Middle frontal gyrus (tissue), 1 donor: ENCODE measurements around the gene CYP2D6.
"Not testable (repeated sequence)": the region's sequence is repeated elsewhere in the genome, so short reads cannot be mapped to it uniquely, and the experiment has no call there.

ENCODE experiments used
- DNase-seq: peaks from one replicate; pipeline ENCODE4 v3.0.0-alpha.2; 2015; ENCODE audit warnings: low spot score; ENCODE audit errors: extremely low spot score

Gene CYP2D6

DNA sequence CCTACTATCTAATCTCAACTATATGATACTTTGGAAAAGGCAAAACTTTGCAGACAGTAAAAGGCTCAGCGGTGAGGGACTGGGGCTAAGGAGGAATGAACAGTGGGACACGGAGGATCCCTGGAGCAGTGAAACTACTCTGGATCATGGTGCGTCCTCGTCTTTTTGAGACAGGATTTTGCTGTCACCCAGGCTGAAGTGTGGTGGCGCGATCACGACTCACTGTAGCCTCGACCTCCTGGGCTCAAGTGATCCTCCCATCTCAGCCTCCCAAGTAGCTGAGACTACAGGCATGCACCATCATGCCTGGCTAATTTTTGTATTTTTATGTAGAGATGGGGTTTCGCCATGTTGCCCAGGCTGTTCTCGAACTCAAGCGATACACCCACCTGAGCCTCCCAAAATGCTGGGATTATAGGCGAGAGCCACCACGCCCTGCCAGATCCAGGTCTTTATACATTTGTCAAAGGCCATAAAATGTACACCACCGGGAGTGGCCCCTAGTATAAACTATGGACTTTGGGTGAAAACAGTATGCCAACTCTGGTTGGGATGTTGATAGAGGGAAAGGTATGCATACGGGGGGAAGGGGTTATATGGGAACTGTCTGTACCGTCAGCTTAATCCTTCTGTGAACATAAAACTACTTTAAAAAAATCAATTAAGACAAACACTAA lies 28.0 kb upstream of the CYP2D6 start:
- DNase-seq, result no peak

GRCh38 chr22:42156598-42156997 lies 26.0 kb upstream of the CYP2D6 start:
- DNase-seq, result no peak

DNA sequence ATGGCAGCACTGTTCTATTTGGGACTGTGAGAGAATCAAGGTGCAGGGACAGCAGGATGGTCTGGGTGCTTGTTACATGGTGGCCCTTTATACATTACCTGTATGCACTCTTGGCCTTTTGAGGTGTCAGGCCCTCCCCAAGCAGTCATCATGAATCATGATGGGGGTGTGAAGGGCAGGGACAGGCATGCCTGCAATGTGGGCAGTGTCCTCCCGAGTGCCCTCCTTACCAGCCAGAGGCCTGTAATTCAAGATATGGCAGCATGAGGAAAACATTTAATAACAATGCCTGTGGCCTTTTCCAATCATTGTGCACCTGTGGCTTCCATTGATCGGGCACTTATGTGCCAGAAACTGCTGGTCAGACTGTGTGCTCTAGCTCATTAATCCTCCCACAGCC lies 25.5 kb upstream of the CYP2D6 start:
- no peak for DNase-seq

DNA sequence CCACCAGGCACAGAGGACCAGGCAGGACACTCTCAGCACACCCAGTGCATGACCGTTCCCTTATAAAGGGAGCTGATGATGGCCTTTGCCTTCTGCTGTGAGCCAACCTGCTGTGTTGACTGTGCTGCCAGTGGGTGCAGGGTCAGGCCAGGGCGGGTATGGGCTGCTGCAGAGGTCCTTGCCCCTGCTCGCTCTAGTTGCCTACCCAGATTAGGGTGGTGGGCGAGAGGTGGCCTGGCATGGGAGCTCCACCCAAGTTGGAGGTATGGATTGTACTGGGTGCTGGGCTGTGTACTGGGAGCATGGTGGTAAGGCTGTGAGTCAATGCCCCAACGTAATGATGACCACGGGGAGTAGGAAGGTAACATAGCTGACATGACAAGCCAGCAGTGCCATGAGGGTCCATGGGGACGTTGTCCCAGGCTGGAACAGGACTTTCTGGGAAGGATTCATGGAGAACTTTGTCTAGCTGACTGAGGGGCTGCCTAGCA lies 24.5 kb upstream of the CYP2D6 start:
- no peak for DNase-seq

DNA sequence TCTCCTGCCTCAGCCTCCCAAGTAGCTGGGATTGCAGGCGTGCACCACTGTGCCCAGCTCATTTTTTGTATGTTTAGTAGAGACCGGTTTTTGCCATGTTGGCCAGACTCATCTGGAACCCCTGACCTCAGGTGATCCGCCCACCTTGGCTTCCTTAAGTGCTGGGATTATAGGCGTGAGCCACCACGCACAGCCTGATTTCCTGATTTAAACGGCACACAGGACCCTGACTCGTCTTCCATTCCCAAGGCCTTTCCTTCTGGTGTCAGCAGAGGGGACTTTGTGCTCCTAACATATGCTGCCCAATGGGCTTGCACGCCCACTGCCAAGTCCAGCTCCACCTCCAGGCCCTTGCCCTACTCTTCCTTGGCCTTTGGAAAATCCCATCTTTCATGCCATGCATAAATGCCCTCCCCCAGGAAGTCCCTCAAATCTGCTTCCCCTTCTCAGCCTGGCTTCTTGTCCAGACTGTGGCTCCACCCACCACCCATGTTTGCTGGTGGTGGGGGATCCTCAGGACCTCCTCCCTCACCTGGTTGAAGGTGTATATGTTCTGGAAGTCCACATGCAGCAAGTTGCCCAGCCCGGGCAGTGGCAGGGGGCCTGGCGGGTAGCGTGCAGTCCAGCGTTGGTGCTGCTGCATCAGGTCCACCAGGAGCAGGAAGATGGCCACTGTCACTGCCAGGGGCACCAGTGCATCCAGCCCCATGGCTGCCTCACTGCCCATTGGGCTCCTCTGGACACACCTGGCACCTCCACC lies 23.9 kb upstream of the CYP2D6 start:
- DNase-seq, result no peak

DNA sequence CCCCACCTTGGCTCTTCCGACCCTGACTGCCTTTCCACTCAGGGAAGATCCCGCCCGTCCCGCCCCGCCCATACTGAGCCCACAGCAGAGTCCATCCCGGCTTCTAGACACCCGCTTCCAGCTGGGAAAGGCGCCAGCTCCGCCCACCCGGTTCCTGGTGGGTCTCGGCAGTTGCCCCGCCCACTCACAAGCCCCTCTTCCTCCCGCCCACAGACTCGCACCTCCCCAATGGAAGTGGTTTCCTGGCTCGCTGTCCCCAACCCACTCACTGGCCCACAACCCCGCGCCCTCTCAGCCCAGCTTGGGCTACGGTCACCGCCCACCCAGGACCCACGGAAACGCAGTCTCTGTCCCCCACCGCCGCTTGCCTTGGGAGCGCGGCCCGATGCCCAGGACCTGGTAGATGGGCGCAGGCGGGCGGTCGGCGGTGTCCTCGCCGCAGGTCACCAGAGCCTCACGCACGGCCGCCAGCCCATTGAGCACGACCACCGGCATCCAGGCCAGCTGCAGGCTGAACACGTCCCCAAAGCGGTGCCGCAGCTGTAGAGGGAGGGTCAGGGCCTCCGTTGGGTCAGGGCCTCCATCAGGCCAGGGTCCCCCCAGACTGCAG lies 22.2 kb upstream of the CYP2D6 start:
- DNase-seq, result no peak

GRCh38 chr22:42151924-42152635 lies 21.5 kb upstream of the CYP2D6 start:
- no peak for DNase-seq

DNA sequence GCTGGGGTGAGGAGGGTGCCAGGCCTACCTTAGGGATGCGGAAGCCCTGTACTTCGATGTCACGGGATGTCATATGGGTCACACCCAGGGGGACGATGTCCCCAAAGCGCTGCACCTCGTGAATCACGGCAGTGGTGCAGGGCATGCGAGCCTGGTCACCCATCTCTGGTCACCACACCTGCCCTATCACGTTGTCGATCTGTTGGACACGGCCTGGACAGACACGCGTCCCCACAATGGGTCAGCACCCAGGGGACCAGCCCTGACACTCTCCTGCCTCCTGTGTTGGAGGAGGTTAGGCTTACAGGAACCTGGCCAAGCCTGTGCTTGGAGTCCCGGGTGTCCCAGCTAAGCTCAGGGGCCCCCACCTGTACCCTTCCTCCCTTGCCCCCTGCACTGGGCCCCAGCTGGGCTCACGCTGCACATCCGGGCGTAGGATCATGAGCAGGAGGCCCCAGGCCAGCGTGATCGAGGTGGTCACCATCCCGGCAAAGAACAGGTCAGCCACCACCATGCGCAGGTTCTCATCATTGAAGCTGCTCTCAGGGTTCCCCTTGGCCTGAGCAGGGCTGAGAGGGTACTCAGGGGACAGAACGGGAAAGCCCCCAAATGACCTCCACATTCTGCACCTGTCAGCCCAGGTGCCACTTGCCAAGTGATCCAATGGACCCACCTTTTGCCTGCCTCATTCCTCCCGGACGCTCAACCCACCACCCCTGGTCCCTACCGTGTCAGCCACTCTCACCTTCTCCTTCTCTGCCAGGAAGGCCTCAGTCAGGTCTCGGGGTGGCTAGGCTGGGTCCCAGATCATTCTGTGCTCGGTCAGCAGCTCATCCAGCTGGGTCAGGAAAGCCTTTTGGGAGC lies 20.3 kb upstream of the CYP2D6 start:
- DNase-seq, result no peak

GRCh38 chr22:42149798-42150197 lies 19.2 kb upstream of the CYP2D6 start:
- not testable (repeated sequence) for DNase-seq

GRCh38 chr22:42145175-42145574 lies 14.6 kb upstream of the CYP2D6 start:
- DNase-seq, result no peak

- DNase-seq, result not testable (repeated sequence)
Observed at GRCh38 chr22:42143859-42144822, 13.5 kb upstream of the CYP2D6 start.

- no peak for DNase-seq
Observed at GRCh38 chr22:42142771-42143461, 12.3 kb upstream of the CYP2D6 start.

GRCh38 chr22:42141307-42142057 lies 10.9 kb upstream of the CYP2D6 start:
- not testable (repeated sequence) for DNase-seq

DNA sequence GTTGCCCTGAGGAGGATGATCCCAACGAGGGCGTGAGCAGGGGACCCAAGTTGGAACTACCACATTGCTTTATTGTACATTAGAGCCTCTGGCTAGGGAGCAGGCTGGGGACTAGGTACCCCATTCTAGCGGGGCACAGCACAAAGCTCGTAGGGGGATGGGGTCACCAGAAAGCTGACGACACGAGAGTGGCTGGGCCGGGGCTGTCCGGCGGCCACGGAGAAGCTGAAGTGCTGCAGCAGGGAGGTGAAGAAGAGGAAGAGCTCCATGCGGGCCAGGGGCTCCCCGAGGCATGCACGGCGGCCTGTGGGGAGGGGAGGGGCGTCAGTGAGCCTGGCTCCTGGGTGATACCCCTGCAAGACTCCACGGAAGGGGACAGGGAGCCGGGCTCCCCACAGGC lies 9.5 kb upstream of the CYP2D6 start:
- DNase-seq, result not testable (repeated sequence)

DNA sequence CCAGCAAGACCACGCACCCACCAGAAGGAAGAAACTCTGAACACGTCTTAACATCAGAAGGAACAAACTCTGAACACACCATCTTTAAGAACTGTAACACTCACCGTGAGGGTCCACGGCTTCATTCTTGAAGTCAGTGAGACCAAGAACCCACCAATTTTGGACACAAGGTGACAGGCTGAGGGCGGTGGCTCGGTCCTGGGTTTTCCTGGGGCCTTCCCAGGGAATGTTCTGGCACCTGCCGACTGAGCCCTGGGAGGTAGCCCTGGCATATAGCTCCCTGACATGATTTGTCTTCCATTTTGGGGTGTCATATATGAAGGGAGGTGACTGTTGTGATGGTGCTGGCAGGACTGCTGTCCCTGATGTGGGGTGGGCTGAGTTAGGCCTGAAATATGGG lies 8.9 kb upstream of the CYP2D6 start:
- not testable (repeated sequence) for DNase-seq

GRCh38 chr22:42138972-42139371 lies 8.4 kb upstream of the CYP2D6 start:
- DNase-seq, result no peak

- DNase-seq, result no peak
Observed at GRCh38 chr22:42138122-42138770, 7.6 kb upstream of the CYP2D6 start.

DNA sequence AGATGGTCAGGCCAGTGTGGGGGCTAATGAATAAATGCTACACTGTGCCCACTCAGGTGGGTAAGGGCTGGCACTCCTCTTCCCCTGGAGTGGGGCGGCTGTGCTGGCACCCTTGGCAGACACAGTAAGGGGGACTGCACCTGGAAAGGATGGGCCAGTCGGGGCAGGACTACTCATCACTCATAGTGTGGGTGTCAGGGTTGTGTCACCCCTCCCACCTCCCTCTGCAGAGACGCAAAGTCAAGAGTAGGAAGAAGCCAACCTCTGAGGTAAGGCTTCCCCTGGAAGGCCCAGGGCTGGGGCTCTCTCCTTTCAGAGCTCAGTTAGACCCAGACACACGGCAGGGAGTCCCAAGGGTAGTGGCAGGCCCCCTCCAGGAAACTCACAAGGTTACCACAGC lies 5.1 kb upstream of the CYP2D6 start:
- DNase-seq, result not testable (repeated sequence)
